ENCODE measurements around the gene CDH13.

- TF ChIP-seq SP2 (IDR thresholded peaks at IDR 0.05; ENCODE audit: extremely low read depth, low read depth, low read length, poor library complexity, severe bottlenecking) (no peak), ZNF707 (CRISPR knock-in tag; conservative IDR thresholded peaks at IDR 0.05) (no peak), CCNT2 (IDR thresholded peaks at IDR 0.05; ENCODE audit: borderline replicate concordance, extremely low read depth, insufficient read length, low read depth, low read length) (no peak), EZH2 (IDR thresholded peaks at IDR 0.05; ENCODE audit: borderline replicate concordance, low read depth, low read length) (no peak), ATF2 (CRISPR knock-in tag; IDR thresholded peaks at IDR 0.05) (no peak), ATF1 (CRISPR knock-in tag; IDR thresholded peaks at IDR 0.05) (no peak), ATF1 (tag; IDR thresholded peaks at IDR 0.05) (0 out of 2 replicates have a peak, but pooled peaks have one; percentile 24), POLR2AphosphoS5 (IDR thresholded peaks at IDR 0.05; ENCODE audit: control insufficient read depth, insufficient read depth, low read depth, low read length) (no peak), MAFG (tag; conservative IDR thresholded peaks at IDR 0.05) (no peak), REST (IDR thresholded peaks at IDR 0.05; ENCODE audit: borderline replicate concordance) (no peak), REST (CRISPR knock-in tag; IDR thresholded peaks at IDR 0.05; ENCODE audit: low read depth) (no peak), FOXA3 (CRISPR knock-in tag; conservative IDR thresholded peaks at IDR 0.05 in 1 of 2, IDR thresholded peaks at IDR 0.05 in 1 of 2) (no peak), ZBTB9 (CRISPR knock-in tag; IDR thresholded peaks at IDR 0.05) (no peak), BRF1 (IDR thresholded peaks at IDR 0.05; ENCODE audit: borderline replicate concordance, extremely low read depth, insufficient read length) (no peak), BDP1 (IDR thresholded peaks at IDR 0.05; ENCODE audit: insufficient read depth, insufficient read length) (no peak)
Measured at GRCh38 chr16:83019963-83020362, 393.2 kb downstream of the CDH13 start.

All from K562 (cell line).